Fibroblast of the aortic adventitia (primary cell): ENCODE results near the gene ZNF761. TPM values are rescaled to one million over a fixed set of nuclear protein-coding genes. Genes with fewer than 3 reads are reported as not detected.

ENCODE experiments used
- DNase-seq: peaks from one replicate; pipeline ENCODE4 v3.0.0-alpha.2; 2010; ENCODE audit warnings: low read depth
- H3K4me3 ChIP-seq: 2 replicates; pipeline ENCODE4 v1.5.1; 2011; ENCODE audit warnings: low read depth, mild to moderate bottlenecking, control low read depth, low read length, moderate library complexity
- CTCF ChIP-seq: IDR thresholded peaks from 2 replicates; pipeline ENCODE4 v1.5.1; 2011; ENCODE audit warnings: mild to moderate bottlenecking, low read length, control low read depth, inconsistent platforms; ENCODE audit not compliant: insufficient read depth
- total RNA-seq: library from RNA; depleted of rRNA; stranded (reverse); fragments of >200 nt; gene quantifications from 2 replicates; pipeline ENCODE4 v1.2.3, GENCODE V29; 2012; ENCODE audit warnings: low replicate concordance

The ZNF761 gene
- total RNA-seq: 10.8 and 11.5 TPM in 2 replicates

- TF ChIP-seq CTCF: peak; percentile 61
These were observed at the start of gene ZNF761 for GRCh38 chr19:53431399-53432087. TSS of gene ZNF761 (plus strand) at chr19:53431984. CDS start at chr19:53447269, 15,285 bp downstream.

GRCh38 chr19:53388168-53388567 lies 43.6 kb upstream of the ZNF761 start:
- H3K4me3 ChIP-seq: no peak overlapping the region
- no peak for TF ChIP-seq CTCF
- no peak for DNase-seq

More at GRCh38 chr19:53431399-53432087, at the start of gene ZNF761:
- peak; percentile 82 for DNase-seq
- peak within 1 kb of the TSS; percentile 90 for H3K4me3 ChIP-seq

- DNase-seq: no peak
- no peak for TF ChIP-seq CTCF
- no peak overlapping the region for H3K4me3 ChIP-seq
These were observed 42.9 kb upstream of the ZNF761 start for GRCh38 chr19:53388904-53389303.

GRCh38 chr19:53389571-53389970 lies 42.2 kb upstream of the ZNF761 start:
- no peak overlapping the region for H3K4me3 ChIP-seq
- DNase-seq: no peak
- TF ChIP-seq CTCF: no peak

- H3K4me3 ChIP-seq: no peak overlapping the region
- TF ChIP-seq CTCF: no peak
- DNase-seq: no peak
These were observed 41.8 kb upstream of the ZNF761 start for GRCh38 chr19:53389978-53390377.

GRCh38 chr19:53394522-53394973 lies 37.2 kb upstream of the ZNF761 start:
- no peak for TF ChIP-seq CTCF

More at GRCh38 chr19:53394522-53394973, 37.2 kb upstream of the ZNF761 start:
- H3K4me3 ChIP-seq: peak overlapping the region; percentile 78
- DNase-seq: no peak
